ENCODE data around the gene MED13L. TPM values are rescaled to one million over a fixed set of nuclear protein-coding genes. Genes with fewer than 3 reads are reported as not detected.
A peak's percentile ranks its signal among the peaks of the same experiment; 100 is the strongest.

The MED13L gene
- total and polyA plus RNA-seq, 2 of the 4 experiments (the other 2 are of a cell fraction), result 17.9 to 49.1 TPM

DNA sequence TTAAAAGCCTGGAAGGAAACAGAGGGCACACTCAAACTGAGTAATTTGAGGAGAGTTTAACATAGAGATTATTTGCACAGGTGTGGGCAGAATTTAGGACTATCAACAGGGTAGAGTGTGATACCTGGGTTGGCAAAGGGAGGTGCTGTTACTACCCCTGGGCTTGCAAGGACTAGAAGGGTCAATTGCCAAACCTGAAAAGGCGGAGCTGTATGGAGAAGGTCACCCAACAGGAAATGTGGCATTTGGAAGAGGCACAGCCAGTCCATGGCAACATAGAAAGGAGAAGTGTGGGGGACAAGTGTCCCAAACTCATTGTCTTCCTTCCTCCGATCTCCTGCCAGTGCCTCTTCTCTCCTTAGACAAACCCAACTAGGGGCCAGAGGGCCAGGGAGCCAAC, 21.6 kb upstream of the MED13L start:
- Histone ChIP-seq H3K14ac (replicated peaks; ENCODE audit: low read depth, low read length) (peak overlapping the region; percentile 37), H3K4me3 (ENCODE audit: insufficient read depth, low read depth, low read length) (no peak overlapping the region), H3K9ac (ENCODE audit: low read depth, low read length) (no peak overlapping the region), H4K5ac (ENCODE audit: low read depth, low read length) (no peak overlapping the region; the same call in 1 of the 2 replicates), H2AK9ac (replicated peaks; ENCODE audit: low read depth, low read length, poor library complexity) (no peak overlapping the region), H2BK15ac (ENCODE audit: low read depth, low read length) (peak overlapping the region; percentile 10; the same call in 1 of the 3 replicates), H3K79me1 (ENCODE audit: low read depth in 1 of 2, low read length in 2 of 2) (no peaks in the 10 kb centered on the region), H3K9me3 (ENCODE audit: control insufficient read depth, insufficient read depth, low read length) (no peaks in the 10 kb centered on the region), H3K56ac (ENCODE audit: extremely low read depth, insufficient read depth, low read length) (no peak overlapping the region), H2BK120ac (ENCODE audit: low read depth, low read length) (peak overlapping the region; percentile 8; the same call in 1 of the 2 replicates), H2AK5ac (ENCODE audit: low read depth, low read length) (peak overlapping the region; percentile 3; the same call in 1 of the 2 replicates), H4K91ac (ENCODE audit: insufficient read depth, low read depth, low read length) (no peak overlapping the region), H4K8ac (ENCODE audit: low read depth in 2 of 2, low read length in 2 of 2) (no peak overlapping the region), H3K27me3 (ENCODE audit: control insufficient read depth, insufficient read depth, low read length) (no peaks in the 10 kb centered on the region), H3K4ac (ENCODE audit: low read depth, low read length) (peak overlapping the region; percentile 38; the same call in 1 of the 2 replicates), H2AFZ (replicated peaks; ENCODE audit: low read length, poor library complexity) (no peak overlapping the region), H3K23ac (ENCODE audit: low read depth, low read length) (no peak overlapping the region), H3K4me1 (ENCODE audit: control insufficient read depth, insufficient read depth, low read length) (peaks cover 9% of the 10 kb centered on the region; the same call in 1 of the 2 replicates), H3K27ac (ENCODE audit: insufficient read depth, low read length) (no peak overlapping the region), H3K4me2 (ENCODE audit: low read depth, low read length) (no peak overlapping the region), H3K36me3 (ENCODE audit: control insufficient read depth, insufficient read depth, low read length) (no peaks in the 10 kb centered on the region), H2BK20ac (ENCODE audit: low read depth, low read length) (no peak overlapping the region), H3K9me1 (ENCODE audit: insufficient read depth, low read length) (peaks cover 3% of the 10 kb centered on the region), H3K18ac (ENCODE audit: low read depth, low read length) (peak overlapping the region; percentile 27; the same call in 1 of the 2 replicates), H4K20me1 (ENCODE audit: insufficient read depth, low read length) (no peaks in the 10 kb centered on the region), H2BK5ac (ENCODE audit: low read depth, low read length, poor library complexity, severe bottlenecking) (no peak overlapping the region)
- BruUV-seq (replicated peaks), result no TSS peak
- TF ChIP-seq RFX5 (IDR thresholded peaks at IDR 0.05; ENCODE audit: low read depth, low read length) (no peak), MAZ (IDR thresholded peaks at IDR 0.05; ENCODE audit: borderline replicate concordance, low read depth, low read length) (no peak), CEBPB (IDR thresholded peaks at IDR 0.05; ENCODE audit: low read depth, low read length) (no peak), CHD1 (IDR thresholded peaks at IDR 0.05; ENCODE audit: low read depth, low read length) (no peak), FOS (IDR thresholded peaks at IDR 0.05; ENCODE audit: low read depth, low read length) (no peak), SMC3 (IDR thresholded peaks at IDR 0.05; ENCODE audit: low read depth, low read length) (no peak), BHLHE40 (IDR thresholded peaks at IDR 0.05; ENCODE audit: low read depth, low read length) (no peak), RCOR1 (IDR thresholded peaks at IDR 0.05; ENCODE audit: insufficient replicate concordance, low read length) (no peak), NFE2L2 (IDR thresholded peaks at IDR 0.05; ENCODE audit: low read depth, low read length) (no peak), RAD21 (IDR thresholded peaks at IDR 0.05; ENCODE audit: low read length) (no peak), MAFK (IDR thresholded peaks at IDR 0.05; ENCODE audit: low read depth, low read length) (no peak), MXI1 (IDR thresholded peaks at IDR 0.05; ENCODE audit: borderline replicate concordance, low read depth, low read length) (no peak), POLR2A (IDR thresholded peaks at IDR 0.05; ENCODE audit: low read depth, low read length) (no peak)
- TF ChIP-seq, protein P1, sequence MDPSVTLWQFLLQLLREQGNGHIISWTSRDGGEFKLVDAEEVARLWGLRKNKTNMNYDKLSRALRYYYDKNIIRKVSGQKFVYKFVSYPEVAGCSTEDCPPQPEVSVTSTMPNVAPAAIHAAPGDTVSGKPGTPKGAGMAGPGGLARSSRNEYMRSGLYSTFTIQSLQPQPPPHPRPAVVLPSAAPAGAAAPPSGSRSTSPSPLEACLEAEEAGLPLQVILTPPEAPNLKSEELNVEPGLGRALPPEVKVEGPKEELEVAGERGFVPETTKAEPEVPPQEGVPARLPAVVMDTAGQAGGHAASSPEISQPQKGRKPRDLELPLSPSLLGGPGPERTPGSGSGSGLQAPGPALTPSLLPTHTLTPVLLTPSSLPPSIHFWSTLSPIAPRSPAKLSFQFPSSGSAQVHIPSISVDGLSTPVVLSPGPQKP (IDR thresholded peaks at IDR 0.05; ENCODE audit: borderline replicate concordance, low read depth, low read length), result no peak
- TF ChIP-seq, protein P2, sequence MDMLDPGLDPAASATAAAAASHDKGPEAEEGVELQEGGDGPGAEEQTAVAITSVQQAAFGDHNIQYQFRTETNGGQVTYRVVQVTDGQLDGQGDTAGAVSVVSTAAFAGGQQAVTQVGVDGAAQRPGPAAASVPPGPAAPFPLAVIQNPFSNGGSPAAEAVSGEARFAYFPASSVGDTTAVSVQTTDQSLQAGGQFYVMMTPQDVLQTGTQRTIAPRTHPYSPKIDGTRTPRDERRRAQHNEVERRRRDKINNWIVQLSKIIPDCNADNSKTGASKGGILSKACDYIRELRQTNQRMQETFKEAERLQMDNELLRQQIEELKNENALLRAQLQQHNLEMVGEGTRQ (IDR thresholded peaks at IDR 0.05; ENCODE audit: low read depth, low read length), result no peak
- TF ChIP-seq, protein P3, sequence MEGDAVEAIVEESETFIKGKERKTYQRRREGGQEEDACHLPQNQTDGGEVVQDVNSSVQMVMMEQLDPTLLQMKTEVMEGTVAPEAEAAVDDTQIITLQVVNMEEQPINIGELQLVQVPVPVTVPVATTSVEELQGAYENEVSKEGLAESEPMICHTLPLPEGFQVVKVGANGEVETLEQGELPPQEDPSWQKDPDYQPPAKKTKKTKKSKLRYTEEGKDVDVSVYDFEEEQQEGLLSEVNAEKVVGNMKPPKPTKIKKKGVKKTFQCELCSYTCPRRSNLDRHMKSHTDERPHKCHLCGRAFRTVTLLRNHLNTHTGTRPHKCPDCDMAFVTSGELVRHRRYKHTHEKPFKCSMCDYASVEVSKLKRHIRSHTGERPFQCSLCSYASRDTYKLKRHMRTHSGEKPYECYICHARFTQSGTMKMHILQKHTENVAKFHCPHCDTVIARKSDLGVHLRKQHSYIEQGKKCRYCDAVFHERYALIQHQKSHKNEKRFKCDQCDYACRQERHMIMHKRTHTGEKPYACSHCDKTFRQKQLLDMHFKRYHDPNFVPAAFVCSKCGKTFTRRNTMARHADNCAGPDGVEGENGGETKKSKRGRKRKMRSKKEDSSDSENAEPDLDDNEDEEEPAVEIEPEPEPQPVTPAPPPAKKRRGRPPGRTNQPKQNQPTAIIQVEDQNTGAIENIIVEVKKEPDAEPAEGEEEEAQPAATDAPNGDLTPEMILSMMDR (conservative IDR thresholded peaks at IDR 0.05; ENCODE audit: low read depth, low read length), result no peak
- ChIA-PET POLR2A (ENCODE audit: unreplicated experiment) (no interaction called here), CTCF (no interaction called here)
- intact Hi-C loops (cut with micrococcal nuclease) (no loop called here), dilution Hi-C loops (cut with HindIII; ENCODE audit: low sequenced_read_pairs, unreplicated experiment) (no loop called here), in situ Hi-C loops (cut with MboI; ENCODE audit: low sequenced_read_pairs) (no loop called here)
- DNase-seq (no peak), ATAC-seq (ENCODE audit: low read depth) (no peak)
- no CpG with 5 or more reads among the region's 2 CpGs for WGBS, 2 experiments (ENCODE audit: extremely low coverage in 2 of 2, insufficient read length in 1 of 2)
